RWPE1 (cell line): ENCODE measurements around the gene AHDC1.
A peak's percentile ranks its signal among the peaks of the same experiment; 100 is the strongest.

Source experiments
- CTCF ChIA-PET: fragments of 350-600 bp; sonication (Branson Sonifier 250); formaldehyde crosslinking; extraction: SDS; loops from one replicate; lab custom pipeline; 2021; lab: Yijun Ruan, JAX
- POLR2A ChIA-PET: fragments of 400-600 bp; formaldehyde crosslinking; extraction: SDS; loops from one replicate; lab custom pipeline; 2020; ENCODE audit warnings: antibody characterized with exemption; ENCODE audit not compliant: low non-redundant PET; lab: Yijun Ruan, JAX
- DNase-seq: peaks from one replicate; pipeline ENCODE4 v3.0.0; 2012; ENCODE audit warnings: low spot score
- H3K27ac ChIP-seq: fragments of 450-650 bp; 2 replicates; pipeline ENCODE4 v1.5.1; 2017
- TF ChIP-seq, protein P1 (sequence below): fragments of 450-650 bp; conservative IDR thresholded peaks from 2 replicates; pipeline ENCODE4 v1.5.1; 2017; ENCODE audit warnings: low read depth, mild to moderate bottlenecking

Gene AHDC1

DNA sequence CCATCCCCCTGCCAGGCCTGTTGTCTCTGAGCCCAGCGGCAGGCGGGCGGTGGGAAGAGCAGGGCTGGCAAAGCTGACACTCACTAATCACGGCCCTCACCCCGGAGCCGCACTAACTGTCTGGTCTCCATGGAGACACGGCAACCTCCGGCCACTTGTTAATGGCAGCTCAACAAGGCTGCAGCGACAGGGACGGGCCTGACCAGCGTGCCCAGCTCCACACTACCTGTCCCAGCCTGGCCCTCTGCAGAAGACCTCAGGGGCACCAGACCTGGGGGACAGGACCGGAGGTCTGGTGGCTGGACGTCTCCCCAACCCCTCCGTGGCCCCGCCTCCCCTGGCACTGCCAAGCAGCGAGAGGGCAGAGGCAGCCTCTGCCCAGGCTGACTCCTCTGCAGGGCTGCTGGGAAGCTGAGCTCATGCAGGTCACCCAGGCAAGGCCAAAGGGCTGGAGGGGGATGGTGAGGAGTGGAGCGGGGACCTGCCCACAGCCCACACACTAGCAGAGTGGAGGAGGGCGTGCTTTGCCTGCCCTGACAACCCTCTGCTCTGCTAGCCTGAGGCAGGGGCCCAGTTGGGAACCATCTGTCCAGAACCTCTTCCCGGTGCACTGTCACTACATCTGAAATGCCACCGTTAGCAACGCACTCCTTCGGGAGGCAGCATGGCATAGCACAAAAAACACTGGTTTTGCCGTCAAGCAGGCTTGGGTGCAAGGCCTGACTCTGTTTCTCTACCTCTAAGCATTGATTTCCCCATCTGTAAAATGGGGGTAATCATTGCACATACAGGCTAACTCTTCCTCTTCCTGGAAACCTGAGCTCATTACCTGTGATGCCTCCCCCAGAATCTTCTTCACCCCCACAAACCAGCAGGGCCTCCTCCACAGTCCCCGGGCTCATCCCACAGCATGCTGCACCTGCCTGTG, 84.3 kb downstream of the AHDC1 start:
- CTCF ChIA-PET = interaction anchor here (0.6 kb wide), 1 partner anchor 139 kb away, joined by 6 read pairs; no protein-coding TSS in a partner anchor
- no peak for DNase-seq
- TF ChIP-seq, protein P1, sequence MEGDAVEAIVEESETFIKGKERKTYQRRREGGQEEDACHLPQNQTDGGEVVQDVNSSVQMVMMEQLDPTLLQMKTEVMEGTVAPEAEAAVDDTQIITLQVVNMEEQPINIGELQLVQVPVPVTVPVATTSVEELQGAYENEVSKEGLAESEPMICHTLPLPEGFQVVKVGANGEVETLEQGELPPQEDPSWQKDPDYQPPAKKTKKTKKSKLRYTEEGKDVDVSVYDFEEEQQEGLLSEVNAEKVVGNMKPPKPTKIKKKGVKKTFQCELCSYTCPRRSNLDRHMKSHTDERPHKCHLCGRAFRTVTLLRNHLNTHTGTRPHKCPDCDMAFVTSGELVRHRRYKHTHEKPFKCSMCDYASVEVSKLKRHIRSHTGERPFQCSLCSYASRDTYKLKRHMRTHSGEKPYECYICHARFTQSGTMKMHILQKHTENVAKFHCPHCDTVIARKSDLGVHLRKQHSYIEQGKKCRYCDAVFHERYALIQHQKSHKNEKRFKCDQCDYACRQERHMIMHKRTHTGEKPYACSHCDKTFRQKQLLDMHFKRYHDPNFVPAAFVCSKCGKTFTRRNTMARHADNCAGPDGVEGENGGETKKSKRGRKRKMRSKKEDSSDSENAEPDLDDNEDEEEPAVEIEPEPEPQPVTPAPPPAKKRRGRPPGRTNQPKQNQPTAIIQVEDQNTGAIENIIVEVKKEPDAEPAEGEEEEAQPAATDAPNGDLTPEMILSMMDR = no peak
- POLR2A ChIA-PET = no interaction called here
- H3K27ac ChIP-seq = peak overlapping the region; percentile 98

DNA sequence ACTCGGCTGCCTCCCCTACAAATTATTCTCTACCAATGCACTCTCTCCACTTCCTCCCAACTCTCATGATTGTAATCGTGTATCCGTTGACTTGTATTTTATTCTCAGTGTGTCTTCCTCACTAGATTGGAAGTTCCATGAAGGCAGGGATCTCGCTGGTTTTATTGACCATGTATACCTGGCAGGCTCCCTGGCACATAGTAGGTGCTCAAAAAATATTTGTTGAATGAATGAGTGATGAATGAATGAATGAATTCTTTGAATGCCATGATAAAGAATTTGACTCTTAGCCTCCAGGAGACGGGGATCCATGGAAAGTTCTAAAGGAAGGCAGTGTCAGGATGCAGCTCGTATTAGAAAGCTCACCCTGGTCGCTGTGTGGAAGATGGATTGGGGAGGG, 85.1 kb downstream of the AHDC1 start:
- CTCF ChIA-PET = interaction anchor here (0.6 kb wide), 2 partner anchors 12 to 139 kb away, joined by 6 read pairs; no protein-coding TSS in a partner anchor
- POLR2A ChIA-PET = no interaction called here
- TF ChIP-seq, protein P1 = no peak

DNA sequence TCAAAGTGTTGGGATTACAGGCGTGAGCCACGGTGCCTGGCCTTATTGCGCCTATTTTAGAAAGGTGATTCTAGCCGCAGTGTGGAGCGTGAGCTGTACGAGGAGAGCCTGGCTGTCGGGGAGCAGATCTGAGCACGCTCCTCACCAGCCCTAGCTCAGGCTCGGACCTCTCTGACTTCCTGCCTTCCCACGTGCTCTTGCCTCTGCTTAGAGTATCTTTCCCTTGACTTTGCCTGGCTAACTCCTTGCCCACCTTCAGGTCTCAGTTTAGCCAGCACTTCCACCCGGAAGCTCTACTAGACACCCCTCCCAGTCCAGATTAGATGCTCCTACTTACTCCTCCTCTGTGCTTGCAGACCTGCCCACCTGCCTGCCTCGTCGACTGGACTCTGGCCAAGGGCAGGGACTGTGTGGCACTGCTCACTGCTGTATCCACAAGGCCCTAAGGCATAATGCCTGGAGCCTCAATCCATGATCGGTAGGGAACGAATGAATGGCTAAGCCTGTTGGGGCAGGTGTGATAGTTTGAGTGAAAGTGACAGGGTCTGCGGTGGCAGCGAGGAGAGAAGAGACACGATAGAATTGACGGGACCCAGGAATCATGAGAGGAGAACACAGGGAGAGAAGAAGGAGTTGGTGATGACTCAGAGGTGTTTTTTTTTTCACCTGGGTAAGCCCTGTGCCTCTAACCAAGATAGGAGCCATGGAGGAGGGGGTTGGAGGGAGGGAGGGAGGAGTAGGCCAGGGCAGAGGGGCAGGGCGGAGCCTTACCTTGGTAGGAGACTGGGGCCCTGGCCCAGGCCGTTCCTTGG, 85.8 kb downstream of the AHDC1 start:
- ChIA-PET CTCF (interaction anchor here (0.6 kb wide), 1 partner anchor 11 kb away, joined by 6 read pairs; no protein-coding TSS in a partner anchor), POLR2A (interaction anchor here (0.7 kb wide), 1 partner anchor 9 kb away, joined by 3 read pairs; no protein-coding TSS in a partner anchor)
- H3K27ac ChIP-seq = peak overlapping the region; percentile 98
- DNase-seq = no peak
- TF ChIP-seq, protein P1 = no peak

More for the DNA sequence above, 85.1 kb downstream of the AHDC1 start:
- DNase-seq = no peak
- peak overlapping the region; percentile 98 for H3K27ac ChIP-seq

DNA sequence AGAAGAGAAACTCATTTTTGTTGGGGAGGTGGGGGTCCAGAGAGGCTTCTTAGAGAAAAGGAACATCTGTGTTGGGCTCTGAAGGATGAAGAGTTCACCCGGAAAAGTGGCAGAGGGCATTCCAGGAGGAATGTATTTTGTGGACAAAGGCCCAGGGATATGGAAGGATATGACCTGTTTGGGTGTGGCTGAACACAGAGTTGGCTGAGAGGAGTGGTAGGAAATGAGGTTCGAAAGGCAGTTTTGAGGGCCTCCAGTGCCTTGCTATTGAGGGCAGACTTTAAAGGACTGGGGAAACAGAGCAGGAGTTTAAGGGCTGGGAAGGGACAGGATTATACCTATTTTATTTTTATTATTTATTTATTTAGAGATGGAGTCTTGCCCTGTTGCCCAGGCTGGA, 86.6 kb downstream of the AHDC1 start:
- ChIA-PET CTCF (no interaction called here), POLR2A (interaction anchor here (0.7 kb wide), 1 partner anchor 10 kb away, joined by 3 read pairs; no protein-coding TSS in a partner anchor)
- no peak for DNase-seq
- TF ChIP-seq, protein P1 = no peak
- peak overlapping the region; percentile 98 for H3K27ac ChIP-seq

DNA sequence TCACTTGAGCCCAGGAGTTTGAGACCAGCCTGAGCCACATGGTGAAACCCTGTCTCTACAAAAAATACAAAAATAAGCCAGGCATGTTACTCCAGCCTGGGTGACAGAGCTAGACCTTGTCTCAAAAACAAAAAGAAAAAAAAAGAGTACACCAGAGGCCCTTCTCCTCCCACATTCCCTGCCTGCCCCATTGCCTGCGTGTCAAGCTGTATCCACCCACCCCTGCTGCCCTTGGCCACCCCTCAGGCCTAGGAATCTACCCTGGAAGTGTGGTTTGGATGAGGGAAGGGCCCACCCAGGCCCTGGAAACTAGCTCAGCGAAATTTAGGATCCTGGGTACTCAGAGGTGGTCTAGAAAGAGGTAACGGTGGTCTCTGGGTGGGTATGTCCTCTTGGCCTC, 88.3 kb downstream of the AHDC1 start:
- H3K27ac ChIP-seq = peak overlapping the region; percentile 54
- TF ChIP-seq, protein P1 = no peak
- no peak for DNase-seq
- POLR2A ChIA-PET = no interaction called here
- CTCF ChIA-PET = interaction anchor here (0.5 to 0.9 kb wide), 2 partner anchors 53 to 60 kb away, joined by 3 to 6 read pairs; no protein-coding TSS in a partner anchor

DNA sequence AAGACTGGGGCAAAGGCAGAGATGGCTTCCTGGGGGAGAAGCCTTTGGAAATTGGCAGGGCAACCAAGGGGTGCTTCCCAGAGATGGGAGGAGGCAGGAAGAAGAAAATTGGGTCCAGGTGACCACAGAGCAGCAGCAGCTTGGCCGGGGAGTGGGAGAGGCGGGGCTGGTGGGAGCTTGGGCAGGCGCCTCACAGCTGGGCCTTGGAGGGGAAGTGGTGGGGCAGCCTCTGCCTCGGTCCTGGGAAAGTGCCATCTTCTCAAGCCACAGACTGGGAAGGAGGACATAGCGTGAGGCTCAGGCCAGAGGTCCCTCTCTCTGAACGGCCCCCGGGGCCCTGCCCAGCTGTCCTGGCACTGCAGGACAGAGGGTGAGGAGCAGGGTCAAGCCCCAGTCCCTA, 90.0 kb downstream of the AHDC1 start:
- peak overlapping the region; percentile 98 for H3K27ac ChIP-seq
- TF ChIP-seq, protein P1 = no peak
- POLR2A ChIA-PET = no interaction called here
- no peak for DNase-seq
- CTCF ChIA-PET = no interaction called here
